ENCODE results near the gene ANKRD13D.

The ANKRD13D gene

DNA sequence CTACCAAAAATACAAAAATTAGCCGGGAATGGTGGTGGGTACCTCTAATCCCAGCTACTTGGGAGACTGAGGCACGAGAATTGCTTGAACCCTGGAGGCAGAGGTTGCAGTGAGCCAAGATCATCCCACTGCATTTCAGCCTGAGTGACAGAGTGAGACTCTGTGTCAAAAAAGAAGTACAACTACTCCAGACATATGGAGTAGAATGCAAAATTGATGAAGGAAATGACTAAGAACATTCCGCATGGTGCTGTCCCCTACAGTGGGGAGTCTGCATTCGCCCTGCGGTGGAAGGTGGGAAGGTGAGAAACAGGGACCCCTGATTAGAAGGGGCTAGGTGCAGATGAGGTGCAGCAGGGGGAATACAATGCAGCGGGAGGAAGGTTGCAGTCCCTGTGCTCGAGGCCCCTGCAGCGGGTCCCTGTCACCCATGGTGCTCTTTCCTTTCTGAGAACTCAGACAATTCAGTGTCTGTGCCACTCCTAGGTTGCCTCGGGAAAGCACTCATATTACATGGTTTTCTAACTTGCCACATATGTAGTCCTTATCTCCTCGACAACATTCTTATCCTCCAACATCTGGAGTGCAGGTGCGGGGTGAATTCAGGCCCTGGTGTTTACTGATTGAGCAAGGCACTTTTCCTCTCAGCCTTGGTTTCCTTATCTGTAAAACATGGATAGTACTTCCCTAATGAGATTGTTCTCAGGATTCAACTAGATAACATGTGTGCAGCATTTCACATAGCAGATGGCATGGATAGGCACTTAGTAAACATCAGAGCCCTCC, 59.1 kb downstream of the ANKRD13D start:
- H3K27ac ChIP-seq = no peak overlapping the region
- TF ChIP-seq ZFX (IDR thresholded peaks at IDR 0.05) = no peak
- TF ChIP-seq, protein P1, sequence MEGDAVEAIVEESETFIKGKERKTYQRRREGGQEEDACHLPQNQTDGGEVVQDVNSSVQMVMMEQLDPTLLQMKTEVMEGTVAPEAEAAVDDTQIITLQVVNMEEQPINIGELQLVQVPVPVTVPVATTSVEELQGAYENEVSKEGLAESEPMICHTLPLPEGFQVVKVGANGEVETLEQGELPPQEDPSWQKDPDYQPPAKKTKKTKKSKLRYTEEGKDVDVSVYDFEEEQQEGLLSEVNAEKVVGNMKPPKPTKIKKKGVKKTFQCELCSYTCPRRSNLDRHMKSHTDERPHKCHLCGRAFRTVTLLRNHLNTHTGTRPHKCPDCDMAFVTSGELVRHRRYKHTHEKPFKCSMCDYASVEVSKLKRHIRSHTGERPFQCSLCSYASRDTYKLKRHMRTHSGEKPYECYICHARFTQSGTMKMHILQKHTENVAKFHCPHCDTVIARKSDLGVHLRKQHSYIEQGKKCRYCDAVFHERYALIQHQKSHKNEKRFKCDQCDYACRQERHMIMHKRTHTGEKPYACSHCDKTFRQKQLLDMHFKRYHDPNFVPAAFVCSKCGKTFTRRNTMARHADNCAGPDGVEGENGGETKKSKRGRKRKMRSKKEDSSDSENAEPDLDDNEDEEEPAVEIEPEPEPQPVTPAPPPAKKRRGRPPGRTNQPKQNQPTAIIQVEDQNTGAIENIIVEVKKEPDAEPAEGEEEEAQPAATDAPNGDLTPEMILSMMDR (conservative IDR thresholded peaks at IDR 0.05) = no peak

- no peak overlapping the region for H3K27ac ChIP-seq
- TF ChIP-seq, protein P1 (conservative IDR thresholded peaks at IDR 0.05) = no peak
- TF ChIP-seq ZFX (IDR thresholded peaks at IDR 0.05) = no peak
Measured at GRCh38 chr11:67349036-67349435, 59.9 kb downstream of the ANKRD13D start.

- no peak overlapping the region for H3K27ac ChIP-seq
- TF ChIP-seq ZFX (IDR thresholded peaks at IDR 0.05) = no peak
- TF ChIP-seq, protein P1 (conservative IDR thresholded peaks at IDR 0.05) = no peak
Measured at GRCh38 chr11:67349457-67349856, 60.4 kb downstream of the ANKRD13D start.

GRCh38 chr11:67349928-67350465, 60.9 kb downstream of the ANKRD13D start:
- TF ChIP-seq, protein P1 (conservative IDR thresholded peaks at IDR 0.05) = no peak
- TF ChIP-seq ZFX (IDR thresholded peaks at IDR 0.05) = no peak

DNA sequence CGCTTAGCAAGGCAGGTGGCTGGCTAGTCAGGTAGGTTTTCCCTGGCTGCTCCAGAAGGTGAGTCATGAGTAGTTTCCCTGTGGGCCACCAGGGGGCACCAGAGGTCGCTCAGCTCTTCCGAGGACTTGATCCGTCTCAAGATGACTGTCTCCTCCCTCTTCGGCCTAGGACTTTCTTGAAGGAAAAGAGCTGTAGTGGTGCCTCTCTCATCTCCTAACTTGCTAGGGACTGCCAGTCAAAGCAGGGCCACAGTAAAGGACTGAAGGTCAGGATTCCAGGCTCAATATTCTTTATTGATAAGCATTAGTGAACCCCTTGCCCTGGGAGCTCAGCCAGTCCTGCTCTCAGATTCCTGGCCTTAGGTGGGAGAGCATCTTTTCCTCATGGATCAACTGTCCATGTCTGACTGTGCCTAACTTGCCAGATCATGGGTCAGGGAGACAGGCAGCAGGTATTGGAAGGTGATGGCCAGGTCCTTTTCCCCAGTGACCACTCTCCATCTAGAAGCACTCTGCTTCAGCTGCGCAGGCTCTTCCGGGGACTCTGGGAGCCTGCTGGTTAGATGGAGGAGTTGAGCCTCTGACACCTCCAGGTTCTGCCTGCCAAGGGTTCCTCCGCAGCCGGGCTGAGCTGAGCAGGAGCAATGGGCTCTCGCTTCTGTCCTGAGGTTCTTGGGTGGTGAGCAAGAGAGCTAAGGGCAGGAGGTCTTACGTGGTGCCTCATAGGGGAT, 62.3 kb downstream of the ANKRD13D start:
- TF ChIP-seq ZFX (IDR thresholded peaks at IDR 0.05) = no peak
- TF ChIP-seq, protein P1 (conservative IDR thresholded peaks at IDR 0.05) = peak; percentile 97
- H3K27ac ChIP-seq = 0 out of 2 replicates have a peak overlapping the region, but pooled peaks have one; percentile 16

More at GRCh38 chr11:67349928-67350465, 60.9 kb downstream of the ANKRD13D start:
- no peak overlapping the region for H3K27ac ChIP-seq

Data from C4-2B (cell line).